MCF 10A (cell line): ENCODE measurements around the gene DNAJC11. TPM values are rescaled to one million over a fixed set of nuclear protein-coding genes. Genes with fewer than 3 reads are reported as not detected.

Experiments used
- BruUV-seq: library from RNA; stranded (reverse); fragments of 400-500 nt; replicated peaks from 2 replicates; lab custom pipeline; 2021; lab: Mats Ljungman, UMichigan
- CTCF ChIA-PET: fragments of 300-600 bp; sonication (Branson Sonifier 250); formaldehyde crosslinking; extraction: SDS; loops from one replicate; lab custom pipeline; 2021; ENCODE audit warnings: antibody characterized with exemption, inconsistent platforms; lab: Yijun Ruan, JAX
- POLR2A ChIA-PET: fragments of 300-600, 350-650 bp; sonication (Branson Sonifier 250); formaldehyde crosslinking; extraction: SDS; loops from one replicate; lab custom pipeline; 2020; ENCODE audit warnings: antibody characterized with exemption, inconsistent platforms; lab: Yijun Ruan, JAX
- DNase-seq: peaks from one replicate; pipeline ENCODE4 v3.0.0-alpha.2; 2018; ENCODE audit not compliant: unreplicated experiment
- H3K27ac Mint-ChIP-seq: one replicate; pipeline ENCODE4 v1.8.0; 2022; ENCODE audit warnings: mild to moderate bottlenecking, low read depth, mixed read lengths; ENCODE audit not compliant: unreplicated experiment
- H3K27me3 Mint-ChIP-seq: one replicate; pipeline ENCODE4 v1.8.0; 2022; ENCODE audit warnings: mixed read lengths; ENCODE audit not compliant: insufficient read depth, unreplicated experiment
- H3K36me3 Mint-ChIP-seq: one replicate; pipeline ENCODE4 v1.8.0; 2022; ENCODE audit warnings: mild to moderate bottlenecking, moderate library complexity, mixed read lengths; ENCODE audit not compliant: insufficient read depth, unreplicated experiment
- H3K4me1 Mint-ChIP-seq: one replicate; pipeline ENCODE4 v1.8.0; 2022; ENCODE audit warnings: mixed read lengths; ENCODE audit not compliant: insufficient read depth, unreplicated experiment
- H3K4me3 Mint-ChIP-seq: one replicate; pipeline ENCODE4 v1.8.0; 2022; ENCODE audit warnings: mild to moderate bottlenecking, moderate library complexity, mixed read lengths; ENCODE audit not compliant: unreplicated experiment
- H3K9me3 Mint-ChIP-seq: one replicate; pipeline ENCODE4 v1.8.0; 2022; ENCODE audit warnings: mixed read lengths; ENCODE audit not compliant: unreplicated experiment
- intact Hi-C: fragments of 100-400 bp; cut with micrococcal nuclease; formaldehyde crosslinking; loops from 2 replicates; pipeline ENCODE4 v1.14.1; 2022
- total RNA-seq: library from RNA; stranded (reverse); gene quantifications from 2 replicates; pipeline ENCODE4 v1.2.3, GENCODE V29; 2022
- TF ChIP-seq, protein P1 (sequence below): fragments of 200-600 bp; IDR thresholded peaks from one replicate; pipeline ENCODE4 v1.8.0; 2022; ENCODE audit warnings: antibody characterized with exemption, mild to moderate bottlenecking; ENCODE audit not compliant: unreplicated experiment

The DNAJC11 gene
- total RNA-seq, 1 experiment from 2014 or later, result 76.1 TPM

DNA sequence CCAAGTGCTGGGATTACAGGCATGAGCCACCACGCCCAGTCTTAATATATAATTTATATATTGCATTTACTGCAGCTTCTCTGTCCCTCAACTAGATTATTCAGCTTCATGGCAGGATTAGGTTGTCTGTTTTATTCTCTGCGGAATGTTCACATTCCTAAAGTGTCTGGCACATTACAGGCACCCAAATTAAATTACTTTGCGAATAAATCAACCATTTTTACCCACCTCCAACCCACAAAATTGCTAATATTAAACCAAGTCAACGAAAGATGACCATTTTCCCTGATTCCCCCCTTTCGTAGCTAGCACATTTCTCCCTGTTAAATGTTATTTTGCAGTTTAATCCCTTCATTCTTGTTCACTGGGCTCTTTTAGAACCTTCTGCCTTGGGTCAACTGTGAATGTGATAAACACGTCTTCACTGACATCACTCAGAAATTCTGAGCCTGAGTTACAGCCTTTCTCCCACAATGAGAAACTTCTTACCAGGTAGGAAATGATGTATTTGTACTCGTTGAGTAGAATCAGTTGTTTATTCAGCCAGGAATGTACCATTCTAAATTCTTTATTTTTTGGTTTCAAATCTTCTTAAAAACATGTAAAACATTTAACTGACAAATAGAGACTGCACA lies 41.1 kb downstream of the DNAJC11 start:
- intact Hi-C loops, result no loop called here
- no peak overlapping the region for H3K4me3 Mint-ChIP-seq
- peaks cover 10% of the 10 kb centered on the region for H3K4me1 Mint-ChIP-seq
- no peak overlapping the region for H3K27ac Mint-ChIP-seq
- DNase-seq, result no peak
- ChIA-PET CTCF (interaction anchor here (0.8 kb wide), 1 partner anchor 14 kb away, joined by 4 read pairs; no protein-coding TSS in a partner anchor), POLR2A (interaction anchor here (0.6 kb wide), 1 partner anchor 53 kb away, joined by 3 read pairs; no protein-coding TSS in a partner anchor)
- TF ChIP-seq, protein P1, sequence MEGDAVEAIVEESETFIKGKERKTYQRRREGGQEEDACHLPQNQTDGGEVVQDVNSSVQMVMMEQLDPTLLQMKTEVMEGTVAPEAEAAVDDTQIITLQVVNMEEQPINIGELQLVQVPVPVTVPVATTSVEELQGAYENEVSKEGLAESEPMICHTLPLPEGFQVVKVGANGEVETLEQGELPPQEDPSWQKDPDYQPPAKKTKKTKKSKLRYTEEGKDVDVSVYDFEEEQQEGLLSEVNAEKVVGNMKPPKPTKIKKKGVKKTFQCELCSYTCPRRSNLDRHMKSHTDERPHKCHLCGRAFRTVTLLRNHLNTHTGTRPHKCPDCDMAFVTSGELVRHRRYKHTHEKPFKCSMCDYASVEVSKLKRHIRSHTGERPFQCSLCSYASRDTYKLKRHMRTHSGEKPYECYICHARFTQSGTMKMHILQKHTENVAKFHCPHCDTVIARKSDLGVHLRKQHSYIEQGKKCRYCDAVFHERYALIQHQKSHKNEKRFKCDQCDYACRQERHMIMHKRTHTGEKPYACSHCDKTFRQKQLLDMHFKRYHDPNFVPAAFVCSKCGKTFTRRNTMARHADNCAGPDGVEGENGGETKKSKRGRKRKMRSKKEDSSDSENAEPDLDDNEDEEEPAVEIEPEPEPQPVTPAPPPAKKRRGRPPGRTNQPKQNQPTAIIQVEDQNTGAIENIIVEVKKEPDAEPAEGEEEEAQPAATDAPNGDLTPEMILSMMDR, result no peak
- BruUV-seq, result no TSS peak
- no peaks in the 10 kb centered on the region for H3K9me3 Mint-ChIP-seq
- H3K27me3 Mint-ChIP-seq, result no peaks in the 10 kb centered on the region
- H3K36me3 Mint-ChIP-seq, result peaks cover 49% of the 10 kb centered on the region

DNA sequence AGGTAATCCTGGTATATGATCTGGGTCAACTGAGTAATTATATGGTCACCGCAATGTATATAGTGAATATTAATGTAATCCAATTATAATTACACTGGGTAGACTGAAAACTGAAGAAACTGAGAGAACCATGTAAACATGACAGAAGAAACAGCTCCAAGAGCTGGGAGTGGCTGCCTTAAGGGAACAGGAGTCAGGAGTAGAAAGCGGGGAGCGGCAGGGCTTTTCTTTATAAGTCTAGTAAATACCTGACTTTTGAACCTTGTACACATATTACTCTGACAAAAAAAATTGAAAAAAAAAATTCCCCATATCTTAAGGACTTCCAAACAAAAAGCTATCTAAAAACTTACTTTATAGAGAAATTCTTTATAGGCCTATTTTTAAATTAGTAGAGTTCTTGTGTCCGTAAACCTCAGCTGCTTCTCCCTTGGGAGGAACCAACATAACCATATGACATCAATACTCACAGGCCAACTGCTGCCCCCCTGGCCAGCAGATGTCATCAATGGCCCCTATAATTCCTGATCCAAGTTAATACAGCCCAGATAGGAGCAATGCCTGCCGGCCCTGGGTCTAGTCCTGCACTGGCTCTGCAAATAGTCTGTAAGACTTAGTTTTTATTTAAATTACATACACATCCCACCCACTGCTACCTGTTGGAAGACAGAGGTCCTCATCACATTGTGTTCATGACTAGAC lies 43.1 kb downstream of the DNAJC11 start:
- ChIA-PET CTCF (interaction anchor here (0.5 to 0.6 kb wide), 3 partner anchors 119 to 166 kb away, joined by 3 to 4 read pairs (median 3); no protein-coding TSS in a partner anchor), POLR2A (interaction anchor here (0.6 kb wide), 1 partner anchor 42 kb away, joined by 3 read pairs; no protein-coding TSS in a partner anchor)
- Mint-ChIP-seq H3K4me1 (peaks cover 10% of the 10 kb centered on the region), H3K27ac (no peak overlapping the region), H3K27me3 (no peaks in the 10 kb centered on the region), H3K9me3 (no peaks in the 10 kb centered on the region), H3K4me3 (no peak overlapping the region), H3K36me3 (peaks cover 47% of the 10 kb centered on the region)
- no peak for DNase-seq
- no TSS peak for BruUV-seq
- intact Hi-C loops, result no loop called here
- TF ChIP-seq, protein P1, result no peak

DNA sequence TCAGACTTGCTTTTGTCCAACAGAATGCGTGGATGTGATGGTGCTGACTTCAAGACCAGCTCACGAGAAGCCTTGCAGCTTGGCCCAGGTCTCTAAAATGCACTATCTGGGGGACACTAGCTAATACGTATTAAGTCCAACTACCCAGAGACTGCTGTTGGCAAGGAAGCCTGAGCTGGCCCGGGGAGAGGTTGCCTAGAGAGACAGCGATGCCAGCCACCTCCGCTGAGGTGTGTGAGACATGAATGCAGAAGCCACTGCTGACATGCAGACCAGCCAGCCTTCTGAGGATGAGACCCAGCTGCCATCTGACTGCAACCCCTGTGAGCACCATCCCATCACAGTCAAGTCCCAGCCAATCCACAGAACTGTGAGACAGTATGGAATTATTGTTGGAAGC lies 44.5 kb downstream of the DNAJC11 start:
- intact Hi-C loops, result no loop called here
- CTCF ChIA-PET, result interaction anchor here (0.6 kb wide), 2 partner anchors 44 to 181 kb away, joined by 3 read pairs; partner anchors contain the start of gene DNAJC11

More for the DNA sequence above, 44.5 kb downstream of the DNAJC11 start:
- Mint-ChIP-seq H3K4me3 (no peak overlapping the region), H3K9me3 (no peaks in the 10 kb centered on the region), H3K36me3 (peaks cover 48% of the 10 kb centered on the region), H3K27me3 (no peaks in the 10 kb centered on the region), H3K27ac (no peak overlapping the region), H3K4me1 (peaks cover 10% of the 10 kb centered on the region)
- BruUV-seq, result no TSS peak
- no peak for DNase-seq
- POLR2A ChIA-PET, result interaction anchor here (0.6 to 0.7 kb wide), 2 partner anchors 10 to 120 kb away, joined by 3 to 4 read pairs; no protein-coding TSS in a partner anchor
- TF ChIP-seq, protein P1, result no peak
